ENCODE measurements around the gene P2RX5. TPM values are rescaled to one million over a fixed set of nuclear protein-coding genes. Genes with fewer than 3 reads are reported as not detected.
A peak's percentile ranks its signal among the peaks of the same experiment; 100 is the strongest.

The P2RX5 gene
- total and polyA plus RNA-seq, 2 donors (not counting 3 experiments of a cell fraction or from before 2014, with no cell fraction given) = 0.19 to 0.22 TPM

DNA sequence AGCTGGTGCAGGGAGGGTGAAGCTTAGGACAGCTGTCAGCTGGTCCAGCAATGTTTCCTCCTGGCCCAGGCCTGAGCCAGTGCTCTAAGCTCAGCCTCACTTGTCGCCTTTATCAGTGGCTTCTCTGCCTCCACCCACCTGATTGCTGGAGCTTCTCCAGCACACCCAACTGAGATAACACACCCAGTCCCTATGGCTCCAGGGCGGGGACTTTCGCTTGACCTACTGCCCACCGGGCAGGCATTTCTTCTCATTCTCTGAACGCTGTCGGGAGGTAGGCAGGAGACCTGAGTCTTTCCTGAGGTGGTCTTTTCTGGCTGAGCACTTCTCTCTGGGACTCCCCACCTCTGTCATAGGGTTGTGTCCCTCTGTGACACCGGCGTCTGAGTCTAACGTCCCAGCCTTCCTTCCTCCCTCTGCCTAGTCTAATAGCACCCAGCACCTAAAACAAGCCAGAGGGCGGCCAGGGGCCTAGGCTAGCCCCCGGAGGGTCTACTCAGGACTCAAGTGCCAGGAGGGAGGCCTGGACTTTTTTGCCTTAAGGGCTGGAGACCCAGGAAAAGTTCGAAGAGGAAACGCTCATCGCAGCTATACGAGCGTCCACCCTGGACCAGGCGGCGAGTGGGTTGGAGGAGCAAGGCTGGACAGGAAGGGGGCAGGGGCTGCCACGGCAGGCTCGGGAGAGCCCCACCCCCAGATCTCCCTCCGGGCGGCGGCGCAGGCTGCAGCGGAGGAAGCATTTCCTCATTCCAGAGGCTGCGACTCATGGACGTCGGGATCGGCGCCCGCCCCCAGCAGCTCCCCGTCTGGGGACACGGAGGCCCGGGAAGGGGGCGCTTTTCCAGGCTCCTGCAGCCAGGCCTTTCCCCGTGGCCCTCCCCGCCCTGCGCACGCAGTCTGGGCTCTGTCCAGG, 28.3 kb downstream of the P2RX5 start:
- no peaks in the 10 kb centered on the region for H3K9me1 ChIP-seq (replicated peaks; ENCODE audit: control insufficient read depth, extremely low read depth, insufficient read depth, low read length)
- peaks cover 5 to 21% of the 10 kb centered on the region in 2 experiments for H3K36me3 ChIP-seq (ENCODE audit: control insufficient read depth in 2 of 2, extremely low read depth in 1 of 2, insufficient read depth in 2 of 2, low read length in 2 of 2)
- peak; percentile 15 for FAIRE-seq
- POLR2A ChIA-PET = interaction anchor here (0.6 to 3.1 kb wide), 6 partner anchors 9 to 619 kb away, joined by 3 to 18 read pairs (median 7); partner anchors contain the start of genes CTNS, HASPIN and SHPK
- H2AFZ ChIP-seq (ENCODE audit: low read depth, low read length) = no peak overlapping the region
- H3K4me2 ChIP-seq (ENCODE audit: insufficient read depth, low read length) = peak overlapping the region; percentile 89
- H3K27ac ChIP-seq (ENCODE audit: insufficient read depth, low read depth, low read length) = peak overlapping the region; percentile 97
- TSS peak; percentile 34 for BruUV-seq (replicated peaks)
- peak overlapping the region; percentile 99 for H3K9ac ChIP-seq (replicated peaks; ENCODE audit: extremely low read depth, insufficient read depth, low read length)
- H3K79me2 ChIP-seq (ENCODE audit: control insufficient read depth, insufficient read depth, low read length) = peaks cover 47% of the 10 kb centered on the region
- CTCF ChIA-PET = interaction anchor here (1.3 to 2.0 kb wide), 3 partner anchors 15 to 619 kb away, joined by 4 to 7 read pairs (median 5); partner anchors contain the start of genes CTNS and SHPK
- no peaks in the 10 kb centered on the region for H3K27me3 ChIP-seq (ENCODE audit: control insufficient read depth in 2 of 2, insufficient read depth in 2 of 2, low read length in 2 of 2)
- intact Hi-C loops (cut with micrococcal nuclease) = loop anchor here (1.0 to 5.0 kb wide), 3 partner anchors 31 to 65 kb away; partner anchors contain the start of genes CTNS, HASPIN and SHPK
- TF ChIP-seq EZH2 (IDR thresholded peaks at IDR 0.05; ENCODE audit: borderline replicate concordance, low read depth, low read length, severe bottlenecking) = no peak
- TF ChIP-seq MYC (IDR thresholded peaks at IDR 0.05; ENCODE audit: low read depth, low read length) = peak; percentile 39
- no peak for TF ChIP-seq GATA2 (IDR thresholded peaks at IDR 0.05; ENCODE audit: insufficient read depth, insufficient read length, low read depth, low read length)
- no peak for TF ChIP-seq JUN (IDR thresholded peaks at IDR 0.05; ENCODE audit: borderline replicate concordance, insufficient read depth, insufficient read length, low read depth)
- TF ChIP-seq, protein P1, sequence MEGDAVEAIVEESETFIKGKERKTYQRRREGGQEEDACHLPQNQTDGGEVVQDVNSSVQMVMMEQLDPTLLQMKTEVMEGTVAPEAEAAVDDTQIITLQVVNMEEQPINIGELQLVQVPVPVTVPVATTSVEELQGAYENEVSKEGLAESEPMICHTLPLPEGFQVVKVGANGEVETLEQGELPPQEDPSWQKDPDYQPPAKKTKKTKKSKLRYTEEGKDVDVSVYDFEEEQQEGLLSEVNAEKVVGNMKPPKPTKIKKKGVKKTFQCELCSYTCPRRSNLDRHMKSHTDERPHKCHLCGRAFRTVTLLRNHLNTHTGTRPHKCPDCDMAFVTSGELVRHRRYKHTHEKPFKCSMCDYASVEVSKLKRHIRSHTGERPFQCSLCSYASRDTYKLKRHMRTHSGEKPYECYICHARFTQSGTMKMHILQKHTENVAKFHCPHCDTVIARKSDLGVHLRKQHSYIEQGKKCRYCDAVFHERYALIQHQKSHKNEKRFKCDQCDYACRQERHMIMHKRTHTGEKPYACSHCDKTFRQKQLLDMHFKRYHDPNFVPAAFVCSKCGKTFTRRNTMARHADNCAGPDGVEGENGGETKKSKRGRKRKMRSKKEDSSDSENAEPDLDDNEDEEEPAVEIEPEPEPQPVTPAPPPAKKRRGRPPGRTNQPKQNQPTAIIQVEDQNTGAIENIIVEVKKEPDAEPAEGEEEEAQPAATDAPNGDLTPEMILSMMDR (IDR thresholded peaks at IDR 0.05; ENCODE audit: extremely low read depth in 1 of 2, insufficient read depth in 1 of 2, low read depth in 1 of 2, low read length in 2 of 2) = peak in 1 of 2 donors; percentile 17
- TF ChIP-seq POLR2A (IDR thresholded peaks at IDR 0.05; ENCODE audit: low read depth, low read length) = peak; percentile 71
- TF ChIP-seq, protein P2, sequence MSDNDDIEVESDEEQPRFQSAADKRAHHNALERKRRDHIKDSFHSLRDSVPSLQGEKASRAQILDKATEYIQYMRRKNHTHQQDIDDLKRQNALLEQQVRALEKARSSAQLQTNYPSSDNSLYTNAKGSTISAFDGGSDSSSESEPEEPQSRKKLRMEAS (IDR thresholded peaks at IDR 0.05; ENCODE audit: insufficient read depth, insufficient read length) = no peak
- TF ChIP-seq FOS (IDR thresholded peaks at IDR 0.05; ENCODE audit: borderline replicate concordance, insufficient read depth, low read length) = peak; percentile 63
- peak; percentile 45 for TF ChIP-seq POLR2AphosphoS5 (IDR thresholded peaks at IDR 0.05; ENCODE audit: insufficient read depth, low read depth, low read length)
- dilution Hi-C loops (cut with MboI; ENCODE audit: extremely low pct_ligation_motif_present, low sequenced_read_pairs) = no loop called here
- peak overlapping the region; percentile 61 to 87 (median 73) for H3K4me3 ChIP-seq (replicated peaks in 1 of 3; ENCODE audit: insufficient read depth in 1 of 3, low read depth in 1 of 3, low read length in 3 of 3)
- peak; percentile 92 for DNase-seq (ENCODE audit: low read depth, low spot score)
- peaks cover 24% of the 10 kb centered on the region for H3K4me1 ChIP-seq (ENCODE audit: control insufficient read depth, extremely low read depth, insufficient read depth, low read length)
- H3K9me3 ChIP-seq (replicated peaks; ENCODE audit: control insufficient read depth, insufficient read depth, low read length) = no peaks in the 10 kb centered on the region
- peaks cover 3% of the 10 kb centered on the region for H4K20me1 ChIP-seq (replicated peaks; ENCODE audit: control insufficient read depth, extremely low read depth, insufficient read depth, low read length)

Data from endothelial cell of umbilical vein (primary cell).